Glutamatergic neuron (in vitro differentiated cells): Measurements from ENCODE around the gene IFNL4. TPM values are rescaled to one million over a fixed set of nuclear protein-coding genes. Genes with fewer than 3 reads are reported as not detected.

Experiments used
- DNase-seq: peaks from one replicate; pipeline ENCODE4 v3.0.0; 2022
- H3K27ac Mint-ChIP-seq: one replicate; pipeline ENCODE4 v1.8.0; 2020; ENCODE audit warnings: mild to moderate bottlenecking, mixed read lengths, inconsistent platforms; ENCODE audit not compliant: unreplicated experiment
- H3K27me3 Mint-ChIP-seq: one replicate; pipeline ENCODE4 v1.8.0; 2020; ENCODE audit warnings: mild to moderate bottlenecking, moderate library complexity, mixed read lengths, inconsistent platforms; ENCODE audit not compliant: unreplicated experiment
- H3K36me3 Mint-ChIP-seq: one replicate; pipeline ENCODE4 v1.8.0; 2020; ENCODE audit warnings: mild to moderate bottlenecking, mixed read lengths, inconsistent platforms; ENCODE audit not compliant: unreplicated experiment
- H3K4me1 Mint-ChIP-seq: one replicate; pipeline ENCODE4 v1.8.0; 2020; ENCODE audit warnings: mild to moderate bottlenecking, low read depth, mixed read lengths, inconsistent platforms; ENCODE audit not compliant: unreplicated experiment
- H3K4me3 Mint-ChIP-seq: one replicate; pipeline ENCODE4 v1.8.0; 2020; ENCODE audit warnings: mild to moderate bottlenecking, mixed read lengths, inconsistent platforms; ENCODE audit not compliant: unreplicated experiment
- H3K9me3 Mint-ChIP-seq: one replicate; pipeline ENCODE4 v1.8.0; 2020; ENCODE audit warnings: mild to moderate bottlenecking, moderate library complexity, mixed read lengths, inconsistent platforms; ENCODE audit not compliant: unreplicated experiment
- total RNA-seq: library from RNA; stranded (reverse); fragmentation: NEBNext Ultra II Directional; extraction: Animal tissue kit (Norgen Biotek cat#: 25700); gene quantifications from one replicate; pipeline ENCODE4 v1.2.1, GENCODE V29; 2021; ENCODE audit not compliant: unreplicated experiment
- TF ChIP-seq, protein P1 (sequence below): fragments of 200-600 bp; sonication (generic); IDR thresholded peaks from one replicate; pipeline ENCODE4 v1.5.0; 2021; ENCODE audit not compliant: partially characterized antibody, unreplicated experiment

Gene IFNL4
- total RNA-seq, 1 donor from 2014 or later: not detected

DNA sequence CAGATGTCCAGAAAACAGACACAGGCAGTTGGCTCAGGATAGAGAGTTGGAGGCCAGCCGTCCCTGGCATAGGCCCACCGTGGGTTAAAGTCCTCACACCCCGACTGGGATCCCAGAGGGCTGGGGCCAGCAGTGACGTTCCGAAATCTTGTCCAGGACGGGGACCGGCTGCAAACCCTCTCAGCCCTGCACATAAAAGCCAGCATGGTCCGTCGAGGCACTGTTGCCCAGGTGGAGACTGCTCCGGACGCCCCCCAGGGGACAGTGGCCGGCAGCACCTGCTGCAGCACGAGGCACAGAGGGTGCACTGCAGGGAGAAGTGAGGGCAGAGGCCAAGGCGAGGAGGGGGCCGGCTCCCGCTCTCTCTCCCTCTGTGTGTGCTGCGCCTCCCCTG, 15.3 kb upstream of the IFNL4 start:
- peak overlapping the region; percentile 77 for H3K4me3 Mint-ChIP-seq
- peaks cover 14% of the 10 kb centered on the region for H3K27me3 Mint-ChIP-seq
- DNase-seq: peak; percentile 22
- no peaks in the 10 kb centered on the region for H3K36me3 Mint-ChIP-seq
- peaks cover 4% of the 10 kb centered on the region for H3K9me3 Mint-ChIP-seq
- TF ChIP-seq, protein P1, sequence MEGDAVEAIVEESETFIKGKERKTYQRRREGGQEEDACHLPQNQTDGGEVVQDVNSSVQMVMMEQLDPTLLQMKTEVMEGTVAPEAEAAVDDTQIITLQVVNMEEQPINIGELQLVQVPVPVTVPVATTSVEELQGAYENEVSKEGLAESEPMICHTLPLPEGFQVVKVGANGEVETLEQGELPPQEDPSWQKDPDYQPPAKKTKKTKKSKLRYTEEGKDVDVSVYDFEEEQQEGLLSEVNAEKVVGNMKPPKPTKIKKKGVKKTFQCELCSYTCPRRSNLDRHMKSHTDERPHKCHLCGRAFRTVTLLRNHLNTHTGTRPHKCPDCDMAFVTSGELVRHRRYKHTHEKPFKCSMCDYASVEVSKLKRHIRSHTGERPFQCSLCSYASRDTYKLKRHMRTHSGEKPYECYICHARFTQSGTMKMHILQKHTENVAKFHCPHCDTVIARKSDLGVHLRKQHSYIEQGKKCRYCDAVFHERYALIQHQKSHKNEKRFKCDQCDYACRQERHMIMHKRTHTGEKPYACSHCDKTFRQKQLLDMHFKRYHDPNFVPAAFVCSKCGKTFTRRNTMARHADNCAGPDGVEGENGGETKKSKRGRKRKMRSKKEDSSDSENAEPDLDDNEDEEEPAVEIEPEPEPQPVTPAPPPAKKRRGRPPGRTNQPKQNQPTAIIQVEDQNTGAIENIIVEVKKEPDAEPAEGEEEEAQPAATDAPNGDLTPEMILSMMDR: no peak
- no peak overlapping the region for H3K27ac Mint-ChIP-seq
- H3K4me1 Mint-ChIP-seq: peaks cover 4% of the 10 kb centered on the region

DNA sequence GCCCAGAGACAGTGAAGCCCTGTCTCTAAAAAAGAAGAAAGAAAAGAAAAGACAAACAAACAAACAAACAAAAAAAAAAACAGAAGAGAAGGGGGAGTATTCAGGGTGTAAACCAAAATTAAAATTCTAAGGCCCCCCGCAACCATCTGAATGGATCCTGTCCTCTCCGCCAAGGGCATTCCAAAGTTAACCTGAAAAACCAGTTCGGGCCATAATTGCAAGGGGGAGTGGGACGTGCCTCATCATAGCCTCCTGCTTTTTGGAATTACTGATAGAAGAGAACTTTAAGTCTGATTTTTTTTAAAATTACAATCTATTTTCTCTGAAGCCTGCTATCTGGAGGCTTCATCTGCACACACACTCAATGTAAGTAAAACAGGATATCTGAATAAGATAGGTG, 13.8 kb upstream of the IFNL4 start:
- Mint-ChIP-seq H3K27me3 (peaks cover 14% of the 10 kb centered on the region), H3K27ac (no peak overlapping the region), H3K36me3 (no peaks in the 10 kb centered on the region), H3K4me1 (peaks cover 4% of the 10 kb centered on the region), H3K4me3 (no peak overlapping the region), H3K9me3 (peaks cover 4% of the 10 kb centered on the region)
- TF ChIP-seq, protein P1: no peak
- no peak for DNase-seq

DNA sequence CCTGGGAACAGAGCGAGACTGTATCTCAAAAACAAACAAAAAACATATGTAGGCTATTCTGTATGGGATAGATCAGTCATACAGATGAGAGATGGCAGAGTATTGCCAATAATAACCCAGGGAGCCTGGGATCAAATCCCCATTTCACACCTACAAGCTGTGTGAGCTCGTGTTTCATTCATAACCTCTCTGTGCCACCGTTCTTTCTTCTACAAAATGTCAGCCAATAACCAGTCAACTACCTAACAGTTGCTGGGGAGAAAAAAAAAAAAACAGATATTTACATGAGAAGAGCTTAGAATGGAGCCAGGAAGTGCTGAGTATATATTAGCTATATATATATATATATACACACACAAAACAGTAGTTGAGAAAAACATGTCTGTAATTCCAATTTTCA, 13.0 kb upstream of the IFNL4 start:
- Mint-ChIP-seq H3K4me3 (no peak overlapping the region), H3K4me1 (peaks cover 4% of the 10 kb centered on the region), H3K27me3 (peaks cover 14% of the 10 kb centered on the region), H3K9me3 (peaks cover 6% of the 10 kb centered on the region), H3K27ac (no peak overlapping the region), H3K36me3 (no peaks in the 10 kb centered on the region)
- TF ChIP-seq, protein P1: no peak
- DNase-seq: no peak

DNA sequence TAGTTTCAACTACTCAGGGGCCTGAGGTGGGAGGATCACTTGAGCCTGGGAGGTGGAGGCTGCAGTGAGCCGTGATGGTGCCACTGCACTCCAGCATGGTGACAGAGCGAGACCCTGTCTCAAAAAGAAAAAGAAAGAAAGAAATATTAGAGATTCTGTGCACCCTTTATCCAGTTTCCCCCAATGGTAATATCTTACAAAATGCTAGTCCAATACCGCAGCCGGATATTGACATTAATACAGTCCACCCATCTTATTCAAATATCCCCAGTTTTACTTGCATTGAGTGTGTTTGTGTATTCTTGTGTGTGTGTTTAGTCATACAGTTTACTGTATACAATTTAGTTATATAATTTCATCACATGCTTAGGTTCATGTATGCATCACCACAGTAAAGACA, 8.6 kb upstream of the IFNL4 start:
- TF ChIP-seq, protein P1: no peak
- H3K36me3 Mint-ChIP-seq: no peaks in the 10 kb centered on the region
- H3K4me3 Mint-ChIP-seq: no peak overlapping the region
- H3K4me1 Mint-ChIP-seq: no peaks in the 10 kb centered on the region
- no peak overlapping the region for H3K27ac Mint-ChIP-seq
- DNase-seq: no peak
- H3K9me3 Mint-ChIP-seq: peaks cover 4% of the 10 kb centered on the region
- H3K27me3 Mint-ChIP-seq: peaks cover 2% of the 10 kb centered on the region

DNA sequence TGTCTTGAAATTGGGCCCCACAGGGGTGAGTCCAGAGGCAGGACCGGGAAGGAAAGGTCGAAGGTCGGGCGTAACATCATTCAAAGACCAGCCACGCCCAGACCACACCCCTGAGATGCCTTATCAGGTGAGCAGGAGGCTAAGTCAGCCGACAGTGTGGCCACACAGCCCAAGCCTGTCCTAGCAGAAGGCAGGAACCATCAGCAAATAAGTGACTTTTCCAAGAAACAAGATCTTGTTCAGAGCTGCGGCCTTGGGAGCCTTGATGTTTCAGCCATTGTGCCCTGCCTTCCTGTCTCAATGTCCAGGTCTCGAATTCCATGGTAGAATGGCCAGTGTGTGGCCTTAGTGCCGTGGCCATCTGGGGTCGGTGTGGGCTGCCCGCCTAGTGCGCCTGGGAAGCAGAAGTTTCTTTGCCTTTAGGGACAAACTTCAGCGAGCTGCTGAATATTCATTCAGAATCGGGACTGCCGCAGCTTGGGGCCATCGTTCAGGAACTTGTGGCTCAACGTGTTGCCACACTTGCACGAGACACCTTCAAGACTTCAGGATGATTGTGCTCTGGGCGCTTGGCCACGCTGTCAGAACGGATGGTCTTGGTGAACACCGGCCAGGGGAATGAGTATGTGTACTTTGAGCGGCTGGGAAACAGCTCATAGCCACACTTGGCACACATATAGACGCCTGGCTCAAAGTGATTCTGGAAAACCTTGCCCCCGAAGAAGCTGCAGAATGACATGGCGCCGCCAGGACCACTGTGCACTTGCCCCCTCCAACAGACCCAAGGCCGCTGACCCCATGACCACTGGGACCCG, 6.1 kb upstream of the IFNL4 start:
- H3K36me3 Mint-ChIP-seq: no peaks in the 10 kb centered on the region
- no peaks in the 10 kb centered on the region for H3K4me1 Mint-ChIP-seq
- peaks cover 4% of the 10 kb centered on the region for H3K9me3 Mint-ChIP-seq
- TF ChIP-seq, protein P1: no peak
- peaks cover 2% of the 10 kb centered on the region for H3K27me3 Mint-ChIP-seq
- no peak overlapping the region for H3K27ac Mint-ChIP-seq
- no peak overlapping the region for H3K4me3 Mint-ChIP-seq
- no peak for DNase-seq
